ENCODE results near the gene ATG13.

ATG13 gene

DNA sequence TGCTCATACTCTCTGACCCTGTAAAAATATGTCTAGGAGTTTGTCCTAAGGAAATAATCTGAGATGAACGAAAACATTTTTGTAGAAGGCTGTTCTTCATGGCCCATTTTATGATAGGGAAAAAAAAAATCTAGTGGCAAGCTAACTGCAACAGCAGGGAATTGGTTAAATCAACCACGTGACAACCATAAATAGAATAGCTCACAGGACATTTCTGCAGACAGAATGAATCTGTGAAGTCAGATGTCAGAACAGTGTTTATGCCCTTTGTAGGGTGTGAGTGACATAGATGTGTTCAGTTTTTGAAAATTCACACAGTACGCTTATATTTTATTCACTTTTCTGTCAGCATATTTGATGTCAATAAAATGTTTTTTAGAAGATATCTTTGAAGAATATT lies 67.0 kb downstream of the ATG13 start:
- DNase-seq (ENCODE audit: low read depth): peak; percentile 34
- TF ChIP-seq, protein P1, sequence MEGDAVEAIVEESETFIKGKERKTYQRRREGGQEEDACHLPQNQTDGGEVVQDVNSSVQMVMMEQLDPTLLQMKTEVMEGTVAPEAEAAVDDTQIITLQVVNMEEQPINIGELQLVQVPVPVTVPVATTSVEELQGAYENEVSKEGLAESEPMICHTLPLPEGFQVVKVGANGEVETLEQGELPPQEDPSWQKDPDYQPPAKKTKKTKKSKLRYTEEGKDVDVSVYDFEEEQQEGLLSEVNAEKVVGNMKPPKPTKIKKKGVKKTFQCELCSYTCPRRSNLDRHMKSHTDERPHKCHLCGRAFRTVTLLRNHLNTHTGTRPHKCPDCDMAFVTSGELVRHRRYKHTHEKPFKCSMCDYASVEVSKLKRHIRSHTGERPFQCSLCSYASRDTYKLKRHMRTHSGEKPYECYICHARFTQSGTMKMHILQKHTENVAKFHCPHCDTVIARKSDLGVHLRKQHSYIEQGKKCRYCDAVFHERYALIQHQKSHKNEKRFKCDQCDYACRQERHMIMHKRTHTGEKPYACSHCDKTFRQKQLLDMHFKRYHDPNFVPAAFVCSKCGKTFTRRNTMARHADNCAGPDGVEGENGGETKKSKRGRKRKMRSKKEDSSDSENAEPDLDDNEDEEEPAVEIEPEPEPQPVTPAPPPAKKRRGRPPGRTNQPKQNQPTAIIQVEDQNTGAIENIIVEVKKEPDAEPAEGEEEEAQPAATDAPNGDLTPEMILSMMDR (conservative IDR thresholded peaks at IDR 0.05; ENCODE audit: low read depth, low read length): no peak
- no peak overlapping the region for H3K4me3 ChIP-seq (ENCODE audit: low read depth, low read length)

DNA sequence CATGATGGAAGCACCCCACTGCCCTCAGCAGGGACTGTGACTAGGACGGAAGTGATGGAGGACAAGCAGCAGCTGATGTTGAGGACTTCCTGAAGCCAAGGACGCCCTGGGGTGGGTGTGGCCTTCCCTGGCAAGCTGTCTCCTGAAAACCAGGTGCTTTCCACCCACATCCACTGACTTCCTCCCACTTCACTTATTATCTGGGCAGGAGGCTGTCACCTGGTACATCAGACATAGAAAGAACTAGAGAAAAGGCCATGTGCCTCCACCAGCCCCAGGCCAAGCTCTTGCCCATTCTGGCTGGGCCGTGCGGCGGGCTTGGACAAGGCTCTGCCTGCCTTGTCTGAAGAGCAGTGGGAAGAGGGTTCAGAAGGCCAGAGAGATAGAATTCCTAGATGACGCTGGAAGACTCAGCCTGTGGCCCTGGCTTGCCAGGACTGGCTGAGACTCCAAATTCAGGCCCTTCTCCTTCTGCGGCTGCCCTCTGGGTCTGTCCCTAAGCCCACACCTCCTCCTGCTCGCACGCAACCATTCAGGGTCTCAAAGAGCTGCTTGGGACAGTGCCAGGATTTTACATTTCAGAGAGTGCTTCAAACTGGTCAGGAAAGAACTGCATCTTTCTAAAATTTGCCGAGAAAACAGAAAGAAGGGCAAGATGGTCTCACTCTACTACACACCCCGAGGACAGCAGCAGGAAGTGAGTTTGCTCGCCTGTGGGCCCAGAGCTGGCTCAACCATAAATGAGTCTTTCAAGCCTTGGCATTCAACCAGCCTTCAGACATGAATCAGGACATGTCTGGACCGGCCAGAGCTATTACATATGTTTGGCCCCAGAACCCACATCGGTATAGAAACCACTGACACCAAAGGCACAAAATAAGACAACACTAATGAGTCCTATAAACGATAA lies 69.8 kb downstream of the ATG13 start:
- peak; percentile 54 for DNase-seq (ENCODE audit: low read depth)
- H3K4me3 ChIP-seq (ENCODE audit: low read depth, low read length): no peak overlapping the region
- TF ChIP-seq, protein P1 (conservative IDR thresholded peaks at IDR 0.05; ENCODE audit: low read depth, low read length): no peak

DNA sequence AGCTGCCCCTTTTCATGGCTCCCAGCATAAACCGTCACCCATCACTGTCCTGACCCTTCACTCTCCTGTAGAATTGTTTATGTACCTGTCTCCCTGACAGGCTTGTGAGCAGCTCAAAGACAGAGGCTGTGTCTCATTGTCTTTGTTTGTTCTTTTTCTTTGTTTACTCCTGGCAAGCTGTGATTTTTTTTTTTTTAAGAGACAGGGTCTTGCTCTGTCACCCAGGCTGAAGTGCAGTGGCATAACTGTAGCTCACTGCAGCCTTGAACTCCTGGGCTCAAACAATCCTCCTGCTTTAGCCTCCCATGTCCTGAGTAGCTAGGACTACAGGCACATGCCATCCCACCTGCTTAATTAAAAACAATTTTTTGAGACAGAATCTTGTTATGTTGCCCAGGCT lies 73.3 kb downstream of the ATG13 start:
- TF ChIP-seq, protein P1 (conservative IDR thresholded peaks at IDR 0.05; ENCODE audit: low read depth, low read length): no peak
- H3K4me3 ChIP-seq (ENCODE audit: low read depth, low read length): no peak overlapping the region
- DNase-seq (ENCODE audit: low read depth): no peak

DNA sequence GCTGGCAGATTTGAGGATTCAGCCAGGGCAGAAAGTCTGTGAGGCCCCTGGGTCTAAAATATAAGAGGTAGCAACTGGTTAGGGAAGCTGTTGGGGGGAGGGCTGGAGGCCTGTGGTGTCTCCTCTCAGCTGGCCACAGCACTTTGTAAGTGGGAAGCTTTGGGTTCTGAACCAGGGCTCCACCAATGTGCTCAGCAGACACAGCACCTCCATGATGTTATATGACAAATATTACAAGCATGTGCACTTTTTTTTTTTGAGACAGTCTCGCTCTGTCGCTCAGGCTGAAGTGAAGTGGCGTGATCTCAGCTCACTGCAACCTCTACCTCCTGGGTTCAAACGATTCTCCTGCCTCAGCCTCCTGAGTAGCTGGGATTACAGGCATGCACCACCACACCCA lies 75.1 kb downstream of the ATG13 start:
- peak; percentile 30 for DNase-seq (ENCODE audit: low read depth)
- TF ChIP-seq, protein P1 (conservative IDR thresholded peaks at IDR 0.05; ENCODE audit: low read depth, low read length): no peak
- H3K4me3 ChIP-seq (ENCODE audit: low read depth, low read length): no peak overlapping the region

DNA sequence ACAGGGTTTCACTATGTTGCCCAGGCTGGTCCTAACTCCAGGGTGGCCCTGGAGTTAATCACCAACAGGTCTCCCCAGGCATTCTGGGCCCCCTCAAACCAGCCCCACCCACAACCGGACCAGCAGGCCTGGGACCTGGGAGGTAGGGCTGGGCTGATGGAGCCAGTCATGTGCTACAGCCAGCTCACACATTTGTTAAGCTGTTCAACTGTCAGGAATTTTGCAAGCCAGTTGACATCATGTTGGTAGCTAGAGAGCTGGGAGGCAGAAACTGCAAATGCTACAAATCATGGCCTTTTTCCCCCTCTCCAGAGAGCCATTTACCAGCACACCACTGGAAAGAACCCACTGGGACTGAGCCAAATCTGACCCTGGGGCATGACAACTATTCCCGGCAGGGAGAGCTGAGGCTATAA lies 76.3 kb downstream of the ATG13 start:
- TF ChIP-seq, protein P1 (conservative IDR thresholded peaks at IDR 0.05; ENCODE audit: low read depth, low read length): no peak
- DNase-seq (ENCODE audit: low read depth): peak; percentile 74
- no peak overlapping the region for H3K4me3 ChIP-seq (ENCODE audit: low read depth, low read length)

DNA sequence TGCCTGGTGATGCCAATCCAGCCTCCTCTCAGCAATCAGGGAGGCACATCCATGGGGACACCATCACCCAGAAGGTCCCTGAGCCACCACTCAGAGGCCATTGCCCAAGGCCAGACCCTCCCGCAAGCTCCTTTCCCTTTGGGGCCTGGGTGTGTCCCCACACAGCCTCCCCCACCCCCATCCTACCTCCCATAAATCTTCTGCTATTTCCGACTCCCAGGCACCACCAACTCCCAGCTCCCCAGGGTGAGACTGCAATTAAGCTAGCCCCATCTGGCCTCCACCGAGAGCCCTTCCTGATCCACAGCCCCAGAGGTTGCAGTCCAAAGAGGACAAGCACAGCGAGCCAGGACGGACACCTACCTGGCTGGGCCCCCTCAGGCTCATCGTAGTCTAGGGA lies 76.7 kb downstream of the ATG13 start:
- TF ChIP-seq, protein P1 (conservative IDR thresholded peaks at IDR 0.05; ENCODE audit: low read depth, low read length): no peak
- no peak for DNase-seq (ENCODE audit: low read depth)

DNA sequence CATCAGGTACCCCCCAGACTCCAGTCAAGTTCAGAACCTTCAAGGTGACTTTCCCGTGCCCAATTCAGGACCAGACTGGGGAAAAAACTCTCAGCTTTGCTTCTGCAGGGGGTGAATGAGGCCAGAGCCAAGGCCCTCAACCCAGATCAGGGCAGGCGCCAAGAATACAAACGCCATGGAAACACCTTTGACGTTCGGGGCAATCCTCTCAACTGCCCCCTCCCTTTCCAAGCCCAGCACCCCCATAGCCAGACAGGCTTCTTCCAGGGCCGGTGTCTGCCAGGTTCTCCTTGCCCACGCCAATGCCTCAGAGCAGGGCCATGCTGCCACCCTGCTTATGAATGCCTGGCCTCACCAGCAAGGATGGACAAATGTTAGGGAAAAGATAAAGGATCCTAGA lies 77.3 kb downstream of the ATG13 start:
- no peak overlapping the region for H3K4me3 ChIP-seq (ENCODE audit: low read depth, low read length)
- TF ChIP-seq, protein P1 (conservative IDR thresholded peaks at IDR 0.05; ENCODE audit: low read depth, low read length): no peak
- no peak for DNase-seq (ENCODE audit: low read depth)

More for the DNA sequence above, 76.7 kb downstream of the ATG13 start:
- no peak overlapping the region for H3K4me3 ChIP-seq (ENCODE audit: low read depth, low read length)

Data from choroid plexus epithelial cell (primary cell).